GM19467 (cell line): ENCODE results near the gene ALDH16A1.
A peak's percentile ranks its signal among the peaks of the same experiment; 100 is the strongest.
"Not testable (repeated sequence)": the region's sequence is repeated elsewhere in the genome, so short reads cannot be mapped to it uniquely, and the experiment has no call there.

Experiments
- ATAC-seq: cut with Tn5 transposase; IDR thresholded peaks from one replicate; pipeline ENCODE4 v1.9.1; 2021; ENCODE audit warnings: mild to moderate bottlenecking, moderate library complexity; ENCODE audit not compliant: unreplicated experiment

Gene ALDH16A1

GRCh38 chr19:49439836-49440235, 13.2 kb upstream of the ALDH16A1 start:
- ATAC-seq: no peak

GRCh38 chr19:49440439-49441209, 12.4 kb upstream of the ALDH16A1 start:
- ATAC-seq: no peak

- ATAC-seq: no peak
Measured at GRCh38 chr19:49441210-49441959, 11.6 kb upstream of the ALDH16A1 start, which contains the start of gene SLC17A7. SLC17A7 (minus strand) TSS chr19:49441527; CDS start chr19:49441379, 148 bp downstream.

- no peak for ATAC-seq
Measured at GRCh38 chr19:49441960-49442350, 11.1 kb upstream of the ALDH16A1 start.

GRCh38 chr19:49442354-49442753, 10.7 kb upstream of the ALDH16A1 start:
- ATAC-seq: no peak

GRCh38 chr19:49442771-49443365, 10.2 kb upstream of the ALDH16A1 start:
- ATAC-seq: peak; percentile 15

- peak; percentile 79 for ATAC-seq
Measured at GRCh38 chr19:49443366-49444099, 9.5 kb upstream of the ALDH16A1 start.

GRCh38 chr19:49444100-49444700, 8.8 kb upstream of the ALDH16A1 start:
- ATAC-seq: not testable (repeated sequence)

- no peak for ATAC-seq
Measured at GRCh38 chr19:49445997-49446396, 7.0 kb upstream of the ALDH16A1 start.

GRCh38 chr19:49447485-49448431, 5.3 kb upstream of the ALDH16A1 start:
- ATAC-seq: no peak

GRCh38 chr19:49448432-49448786, 4.6 kb upstream of the ALDH16A1 start:
- no peak for ATAC-seq

GRCh38 chr19:49450405-49450804, 2.6 kb upstream of the ALDH16A1 start:
- ATAC-seq: no peak

GRCh38 chr19:49451430-49452181, 1.4 kb upstream of the ALDH16A1 start, which contains the start of gene PIH1D1:
PIH1D1 (minus strand) TSS chr19:49451814; CDS start chr19:49451574, 240 bp downstream.
- ATAC-seq: peak; percentile 56

- ATAC-seq: no peak
Measured at GRCh38 chr19:49453757-49454240, 774 bp downstream of the ALDH16A1 start.

GRCh38 chr19:49455773-49456172, 2.7 kb downstream of the ALDH16A1 start:
- ATAC-seq: no peak

GRCh38 chr19:49456326-49456725, 3.3 kb downstream of the ALDH16A1 start:
- no peak for ATAC-seq

GRCh38 chr19:49458567-49458903, 5.5 kb downstream of the ALDH16A1 start:
- ATAC-seq: no peak

GRCh38 chr19:49459388-49459787, 6.4 kb downstream of the ALDH16A1 start:
- ATAC-seq: no peak

- ATAC-seq: not testable (repeated sequence)
Measured at GRCh38 chr19:49461130-49461529, 8.1 kb downstream of the ALDH16A1 start.
